ENCODE results near the gene USP48.

The USP48 gene

DNA sequence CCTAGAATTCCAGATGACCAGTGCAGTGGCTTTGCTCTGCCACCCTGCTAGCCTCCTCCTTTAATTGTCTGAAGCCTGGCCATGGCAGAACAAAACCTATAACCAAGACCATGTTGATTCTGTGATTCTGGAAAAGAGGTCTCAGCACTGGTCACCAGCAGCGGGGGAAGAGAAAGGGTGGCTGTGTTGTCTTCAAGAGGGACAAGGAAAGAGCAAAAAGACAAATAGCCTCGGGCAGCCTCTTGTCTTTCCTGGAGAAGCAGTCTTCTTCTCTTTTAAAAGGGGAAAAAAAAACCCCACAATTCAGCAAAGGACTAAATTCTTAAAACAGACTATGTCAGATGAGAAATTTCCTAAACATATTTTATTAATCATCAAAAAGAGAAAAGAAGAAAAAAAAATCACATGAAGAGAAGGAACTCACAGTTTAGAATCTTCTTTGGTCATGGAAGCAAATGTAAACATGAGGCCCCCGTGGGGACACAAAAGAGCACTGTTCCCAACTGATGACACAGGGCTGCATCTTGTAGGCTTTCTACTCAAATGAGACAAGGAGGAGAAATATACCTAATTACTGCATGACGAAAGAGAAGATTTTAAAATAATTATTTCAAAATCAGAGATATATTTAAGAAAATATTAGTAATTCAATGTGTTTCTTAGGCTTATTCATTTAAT lies 77.5 kb downstream of the USP48 start:
- no peak for DNase-seq (ENCODE audit: low spot score)
- in situ Hi-C loops (cut with MboI; ENCODE audit: low sequenced_read_pairs, unreplicated experiment) = no loop called here
- no peak for TF ChIP-seq CTCF (IDR thresholded peaks at IDR 0.05; ENCODE audit: borderline replicate concordance, control extremely low read depth, extremely low read depth, insufficient read depth, missing control alignments)

DNA sequence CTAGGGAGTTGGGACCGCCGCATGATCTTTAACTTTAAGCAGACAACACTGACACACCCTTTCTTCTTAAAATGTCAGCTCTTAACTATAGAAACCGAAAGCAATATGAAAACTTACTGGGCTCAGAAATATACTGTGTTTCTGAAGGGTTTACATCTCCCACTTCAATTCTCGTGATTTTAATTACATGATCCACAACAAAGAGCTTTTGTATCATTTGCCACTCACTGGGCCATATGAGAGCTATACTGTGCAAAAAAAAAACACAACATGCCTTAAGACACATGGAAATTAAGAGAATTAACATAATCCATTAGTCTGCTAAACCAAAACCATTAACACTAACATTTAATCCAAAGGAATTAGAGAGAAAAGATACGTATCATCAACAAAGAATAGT lies 78.8 kb downstream of the USP48 start:
- no peak for TF ChIP-seq CTCF (IDR thresholded peaks at IDR 0.05; ENCODE audit: borderline replicate concordance, control extremely low read depth, extremely low read depth, insufficient read depth, missing control alignments)
- in situ Hi-C loops (cut with MboI; ENCODE audit: low sequenced_read_pairs, unreplicated experiment) = no loop called here
- DNase-seq (ENCODE audit: low spot score) = no peak

- no peak for TF ChIP-seq CTCF (IDR thresholded peaks at IDR 0.05; ENCODE audit: borderline replicate concordance, control extremely low read depth, extremely low read depth, insufficient read depth, missing control alignments)
- in situ Hi-C loops (cut with MboI; ENCODE audit: low sequenced_read_pairs, unreplicated experiment) = no loop called here
- DNase-seq (ENCODE audit: low spot score) = no peak
Observed at GRCh38 chr1:21703318-21703963, 79.5 kb downstream of the USP48 start.

DNA sequence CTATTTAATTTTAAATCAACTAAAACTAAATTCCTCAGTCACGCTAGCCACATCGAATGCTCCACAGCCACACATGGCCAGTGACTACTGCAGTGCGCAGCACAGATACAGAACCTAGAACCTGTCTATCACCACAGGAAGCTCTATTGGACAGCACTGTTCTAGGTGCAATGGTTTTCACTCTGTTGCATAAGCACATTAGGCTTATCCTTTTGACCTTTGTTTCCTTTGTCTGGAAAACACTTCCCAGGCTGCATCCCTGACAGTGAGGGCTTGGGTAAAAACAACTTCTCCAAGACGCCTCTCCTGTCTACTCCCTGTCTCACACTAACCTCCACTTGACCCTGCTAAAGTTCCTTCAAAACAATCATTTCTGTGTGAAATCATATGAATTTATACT lies 80.2 kb downstream of the USP48 start:
- in situ Hi-C loops (cut with MboI; ENCODE audit: low sequenced_read_pairs, unreplicated experiment) = no loop called here
- no peak for TF ChIP-seq CTCF (IDR thresholded peaks at IDR 0.05; ENCODE audit: borderline replicate concordance, control extremely low read depth, extremely low read depth, insufficient read depth, missing control alignments)
- no peak for DNase-seq (ENCODE audit: low spot score)

DNA sequence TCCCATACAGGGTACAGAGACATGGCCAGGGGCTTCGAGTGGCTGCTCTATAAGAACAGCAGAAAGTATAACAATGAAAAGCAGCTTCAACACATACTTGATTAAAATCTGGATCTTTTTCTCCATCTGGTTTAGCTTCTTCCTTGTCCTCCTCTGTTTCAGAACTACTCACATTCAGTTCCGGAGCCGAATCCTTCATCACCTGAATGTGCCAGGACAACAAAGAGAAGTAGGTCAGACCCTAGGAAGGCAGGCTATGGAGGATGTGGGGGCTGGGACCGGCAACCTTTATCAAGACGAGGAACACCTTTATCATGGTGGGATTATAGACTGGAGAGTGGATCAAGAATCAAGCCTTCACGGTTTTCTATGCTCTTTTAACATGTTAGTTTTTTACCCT lies 81.5 kb downstream of the USP48 start:
- in situ Hi-C loops (cut with MboI; ENCODE audit: low sequenced_read_pairs, unreplicated experiment) = no loop called here
- DNase-seq (ENCODE audit: low spot score) = no peak
- TF ChIP-seq CTCF (IDR thresholded peaks at IDR 0.05; ENCODE audit: borderline replicate concordance, control extremely low read depth, extremely low read depth, insufficient read depth, missing control alignments) = no peak

DNA sequence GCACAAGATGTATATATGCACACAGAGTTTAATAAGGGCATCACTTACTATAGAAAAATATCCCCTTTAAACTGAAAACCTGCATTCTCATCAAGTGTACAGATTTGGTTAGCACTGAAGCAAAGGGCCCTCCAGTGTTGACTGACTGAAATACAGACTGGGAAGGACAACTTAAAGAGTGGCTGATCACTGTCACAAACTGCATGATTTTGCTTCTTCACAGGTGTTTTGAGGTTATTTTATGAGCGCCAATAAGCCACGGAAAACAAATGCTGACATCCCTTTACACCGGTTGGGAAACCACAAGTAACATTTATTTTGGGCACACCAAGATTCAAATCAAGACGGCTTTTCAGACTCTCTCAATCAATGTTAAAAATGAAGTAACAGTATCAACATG lies 82.9 kb downstream of the USP48 start:
- TF ChIP-seq CTCF (IDR thresholded peaks at IDR 0.05; ENCODE audit: borderline replicate concordance, control extremely low read depth, extremely low read depth, insufficient read depth, missing control alignments) = no peak
- in situ Hi-C loops (cut with MboI; ENCODE audit: low sequenced_read_pairs, unreplicated experiment) = no loop called here
- no peak for DNase-seq (ENCODE audit: low spot score)
